Measurements from ENCODE around the gene ATP12A. TPM values are rescaled to one million over a fixed set of nuclear protein-coding genes. Genes with fewer than 3 reads are reported as not detected.
A peak's percentile ranks its signal among the peaks of the same experiment; 100 is the strongest.

Gene ATP12A
- total RNA-seq, 1 experiment from 2014 or later = not detected

DNA sequence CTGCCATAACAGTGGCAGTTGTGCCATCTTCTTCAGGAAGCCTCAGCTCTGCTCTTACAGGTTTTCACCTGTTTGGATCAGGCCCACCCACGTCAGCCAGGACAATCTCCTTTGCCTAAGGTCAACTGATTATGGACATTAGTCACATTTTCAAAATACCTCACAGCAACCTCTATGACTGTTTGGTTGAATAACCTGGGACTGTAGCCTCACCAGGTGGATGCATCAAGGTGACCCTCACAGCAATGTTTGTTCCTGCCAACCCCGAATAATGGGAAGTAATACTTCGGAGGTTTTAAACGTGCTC lies 17.2 kb upstream of the ATP12A start:
- DNase-seq (ENCODE audit: low read depth) = no peak

DNA sequence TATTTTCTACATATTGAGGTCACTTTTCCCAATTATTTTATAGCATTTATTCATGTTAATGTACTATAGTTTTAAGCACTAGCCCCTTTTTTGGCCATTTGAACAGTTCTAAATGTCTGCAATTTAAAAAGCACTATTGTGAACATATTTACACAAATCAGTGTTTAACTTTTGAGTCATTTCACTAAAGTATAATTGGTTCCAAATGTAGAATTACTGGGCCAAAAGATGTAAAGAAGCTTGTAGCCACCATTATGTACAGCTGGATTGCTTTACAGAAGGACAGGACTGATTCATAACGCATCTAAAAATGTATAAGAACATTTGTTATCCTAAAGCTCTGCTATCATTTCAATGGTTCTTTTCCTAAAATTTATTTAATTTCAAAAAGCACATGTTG lies 16.6 kb upstream of the ATP12A start:
- no peak for DNase-seq (ENCODE audit: low read depth)

DNA sequence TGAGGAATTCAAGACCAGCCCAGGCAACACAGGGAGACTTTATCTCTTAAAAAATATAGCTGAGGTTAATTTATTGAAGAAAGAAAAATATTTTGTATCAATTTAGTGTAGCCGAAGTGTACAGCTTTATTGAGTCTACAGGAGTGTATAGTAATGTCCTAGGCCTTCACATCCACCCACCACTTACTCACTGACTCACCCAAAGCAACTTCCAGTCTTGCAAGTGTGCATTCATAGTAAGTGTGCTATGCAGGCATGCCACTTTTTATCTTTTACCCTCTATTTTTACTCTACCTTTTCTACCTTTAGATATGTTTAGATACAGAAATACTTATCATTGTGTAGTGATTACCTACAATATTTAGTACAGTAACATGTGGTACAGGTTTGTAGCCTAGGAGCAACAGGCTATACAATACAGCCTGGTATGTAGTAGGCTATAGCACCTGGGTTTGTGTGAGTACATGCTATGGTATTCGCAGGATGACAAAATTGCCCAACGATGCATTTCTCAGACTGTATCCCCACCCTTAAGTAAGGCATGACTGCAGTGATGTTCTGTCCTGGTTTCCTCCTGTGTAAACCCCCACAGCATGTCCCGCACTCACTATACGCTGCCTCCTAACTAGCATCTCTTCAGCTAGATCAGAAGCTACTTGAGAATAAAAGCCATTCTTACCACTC lies 15.3 kb upstream of the ATP12A start:
- peak; percentile 18 for DNase-seq (ENCODE audit: low read depth)

DNA sequence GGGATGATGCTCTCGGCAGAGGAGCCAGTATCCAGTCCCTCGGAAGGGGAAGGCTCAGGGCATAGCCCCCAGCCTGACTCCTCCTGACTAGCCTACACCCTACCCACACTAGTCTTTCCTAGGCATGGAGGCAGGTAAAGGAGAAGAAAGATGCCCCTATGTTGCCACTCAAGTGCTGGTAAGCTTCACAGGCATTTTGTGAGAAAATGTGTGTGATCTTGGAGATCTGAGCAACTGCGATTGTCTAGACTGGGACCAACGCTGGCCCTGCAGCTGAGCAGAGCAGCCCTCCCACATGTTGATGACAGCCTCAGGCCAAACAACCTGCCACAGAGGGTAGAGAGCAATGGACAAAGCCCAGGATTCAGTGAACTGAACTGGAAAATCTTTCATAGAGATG lies 11.7 kb upstream of the ATP12A start:
- DNase-seq (ENCODE audit: low read depth) = no peak

DNA sequence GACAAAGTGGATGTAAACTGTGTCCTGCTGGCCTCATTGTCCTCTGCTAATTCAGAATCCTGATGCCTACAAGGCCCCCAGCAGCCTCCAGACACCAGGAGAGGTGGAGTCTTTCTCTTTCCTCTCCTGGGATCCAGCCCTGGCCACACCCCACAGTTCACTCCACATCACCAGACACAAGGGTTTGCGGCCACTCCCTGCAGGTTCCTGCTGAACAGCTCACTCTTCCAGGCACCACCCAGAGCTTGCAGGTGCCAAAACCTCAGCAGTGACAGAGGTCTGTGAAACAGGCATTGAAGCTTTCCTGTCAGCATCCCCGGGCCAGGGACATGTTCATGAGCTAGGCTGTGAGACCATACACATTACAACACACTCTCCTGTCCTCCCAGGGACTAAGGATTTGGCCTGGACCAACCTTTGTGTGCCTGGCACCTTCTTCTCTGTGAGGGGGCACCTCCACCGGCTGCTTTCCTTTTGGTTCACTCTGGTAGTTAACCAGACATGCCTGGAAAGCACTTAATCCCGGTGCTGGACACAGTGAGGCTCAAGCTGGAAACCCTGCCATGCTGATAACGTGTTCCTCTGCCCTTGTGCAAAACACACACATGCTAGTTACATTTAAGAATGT lies 11.1 kb upstream of the ATP12A start:
- DNase-seq (ENCODE audit: low read depth) = peak; percentile 18

DNA sequence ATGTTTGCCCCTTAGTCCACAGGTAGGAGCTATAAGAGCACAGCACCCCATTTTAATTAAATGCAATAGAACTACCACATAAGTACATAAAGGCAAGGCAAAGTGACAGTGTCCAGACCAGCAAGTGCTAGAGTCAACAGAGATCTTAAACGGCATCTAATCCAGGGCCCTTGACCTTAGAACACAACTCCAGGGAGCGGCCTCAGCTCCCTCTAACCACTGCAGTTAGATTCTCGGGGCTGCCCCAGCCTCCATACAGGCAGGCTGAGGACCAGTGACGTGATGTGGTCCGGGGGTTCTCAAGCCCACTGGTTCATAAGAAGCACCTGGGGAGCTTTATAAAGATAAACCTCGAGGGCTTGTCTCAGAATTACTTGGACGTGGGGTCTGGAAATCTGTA lies 10.0 kb upstream of the ATP12A start:
- no peak for DNase-seq (ENCODE audit: low read depth)

DNA sequence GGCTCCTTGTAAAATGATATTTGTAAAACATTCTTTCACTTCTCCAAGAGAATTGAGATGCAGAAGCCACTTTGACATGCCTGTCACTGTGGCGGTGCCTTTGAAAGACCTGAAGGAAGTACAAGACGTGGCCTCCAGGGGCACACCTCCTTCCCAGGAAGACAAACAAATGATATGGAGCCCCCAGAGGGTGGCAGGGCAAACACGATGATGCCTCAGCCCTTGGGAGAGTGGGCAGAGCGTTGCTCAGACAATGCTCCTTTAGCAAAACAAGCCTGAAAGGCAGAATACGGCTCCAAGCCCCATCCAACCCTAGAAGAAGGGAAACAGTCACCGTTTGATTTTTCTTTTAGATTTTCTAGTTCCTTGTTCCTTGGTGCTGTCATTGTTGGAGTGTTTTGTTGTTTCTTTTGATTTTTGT lies 9.2 kb upstream of the ATP12A start:
- peak; percentile 46 for DNase-seq (ENCODE audit: low read depth)

DNA sequence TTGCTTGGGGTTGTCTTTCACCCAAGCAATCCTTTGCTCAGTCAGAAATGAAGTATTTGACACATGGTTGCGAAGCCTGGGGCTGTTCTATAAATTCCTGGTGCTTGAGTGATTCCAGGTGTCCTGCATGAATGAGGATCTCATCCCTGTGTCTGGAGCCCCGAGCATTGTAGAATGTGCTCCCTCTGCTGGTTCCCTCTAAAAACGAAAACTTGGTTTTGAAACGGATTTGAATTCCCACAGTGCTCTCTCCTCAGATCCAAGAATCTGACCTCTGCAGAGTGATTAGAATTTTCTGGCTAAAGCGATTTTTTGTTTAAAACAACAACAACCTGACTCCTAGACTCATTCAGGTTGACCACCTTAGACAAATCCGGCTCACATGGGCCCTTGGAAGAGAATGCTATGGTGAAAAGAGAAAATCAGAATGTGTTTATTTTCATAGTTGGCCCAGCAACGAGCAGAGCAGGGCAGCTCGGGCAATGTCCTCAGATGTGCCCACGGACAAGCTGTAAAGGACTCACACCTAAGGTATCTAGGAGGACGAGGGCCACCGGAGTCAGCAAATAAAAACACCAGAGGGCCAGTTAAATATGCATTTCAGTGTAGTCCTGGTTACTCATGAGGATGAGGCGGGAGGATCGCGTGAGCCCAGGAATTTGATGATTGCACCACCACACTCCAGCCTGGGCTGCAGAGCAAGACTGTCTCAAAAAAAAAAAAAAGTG lies 8.7 kb upstream of the ATP12A start:
- peak; percentile 76 for DNase-seq (ENCODE audit: low read depth)

DNA sequence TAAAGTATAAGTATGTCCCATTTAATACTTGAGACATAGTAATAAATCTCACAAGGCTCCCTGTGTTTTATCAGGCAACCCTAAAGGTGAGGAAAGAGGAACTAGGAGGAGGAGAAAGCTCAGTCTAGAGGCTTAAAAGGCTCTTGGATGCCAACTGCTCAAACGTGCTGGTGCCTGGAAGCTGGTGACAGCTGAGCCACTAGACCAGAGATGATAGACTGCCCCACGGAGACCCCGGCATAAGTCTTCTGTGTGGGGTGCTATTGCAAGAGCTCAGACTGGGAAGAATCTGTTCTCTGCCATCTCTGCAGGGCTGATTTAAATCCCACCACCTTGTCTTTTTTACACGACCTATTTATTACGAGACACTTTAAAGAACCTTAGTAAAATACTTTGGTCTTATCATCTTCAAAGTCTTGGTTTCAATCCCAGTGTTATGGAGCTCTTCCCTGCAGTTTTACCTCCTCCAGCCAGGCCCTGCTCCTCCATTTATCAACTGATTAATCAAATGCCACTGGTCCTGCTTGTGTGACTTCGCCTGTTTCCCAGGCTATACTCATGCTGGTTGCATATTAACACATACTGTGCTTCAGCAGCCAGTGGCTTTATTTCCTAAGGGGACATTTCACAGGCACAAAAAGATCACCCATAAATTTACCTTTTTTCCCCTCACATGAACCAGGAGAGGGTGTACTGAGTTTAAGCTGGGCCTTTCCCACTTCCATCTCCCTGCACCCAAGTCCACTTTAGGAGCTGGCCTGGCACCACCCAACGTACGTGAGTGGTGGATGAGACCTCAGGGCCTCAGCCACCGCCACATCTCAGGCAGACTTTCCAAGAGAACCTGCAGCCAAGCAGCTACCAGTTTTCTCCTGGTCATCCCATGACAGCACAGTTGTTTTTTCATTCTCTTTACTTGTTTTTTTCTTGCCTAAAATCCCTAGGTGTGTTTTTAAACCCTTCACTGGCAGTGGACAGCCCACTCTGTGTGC lies 7.8 kb upstream of the ATP12A start:
- no peak for DNase-seq (ENCODE audit: low read depth)

DNA sequence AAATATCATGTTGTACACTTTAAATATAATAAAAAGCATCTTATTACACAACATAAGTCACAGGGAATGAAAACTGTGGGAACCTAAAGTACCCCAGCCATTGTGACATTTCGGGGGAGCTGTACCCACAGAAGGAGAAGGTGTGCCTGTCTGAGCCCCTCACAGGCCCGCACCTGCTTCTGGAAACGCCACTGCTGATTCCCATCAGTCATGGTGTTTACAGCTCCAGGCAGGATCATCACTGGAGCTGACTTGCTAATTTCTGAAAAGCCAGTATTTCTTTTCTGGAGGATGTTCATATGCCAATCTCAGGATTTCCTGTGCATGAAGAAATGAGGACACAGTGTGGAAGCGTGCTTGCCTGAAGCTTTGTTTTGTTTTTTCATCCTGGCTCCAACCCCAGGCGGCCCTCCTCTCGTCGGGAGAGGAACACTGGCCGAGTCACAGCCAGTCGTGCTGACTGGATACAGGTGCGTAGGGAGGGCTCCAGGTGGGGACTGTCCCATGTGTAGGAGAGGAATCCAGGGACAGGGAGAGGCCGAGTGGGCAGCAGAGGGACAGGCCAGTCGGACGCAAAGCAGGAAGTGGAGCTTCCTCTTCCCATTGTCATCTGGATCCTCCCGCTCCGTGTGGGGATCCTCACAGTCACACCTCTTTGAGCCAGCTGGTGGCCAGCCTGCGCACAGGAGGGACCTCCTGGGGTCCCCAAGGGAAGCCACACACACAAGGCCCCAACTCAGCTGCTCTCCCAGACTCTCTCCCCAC lies 4.2 kb upstream of the ATP12A start:
- no peak for DNase-seq (ENCODE audit: low read depth)

DNA sequence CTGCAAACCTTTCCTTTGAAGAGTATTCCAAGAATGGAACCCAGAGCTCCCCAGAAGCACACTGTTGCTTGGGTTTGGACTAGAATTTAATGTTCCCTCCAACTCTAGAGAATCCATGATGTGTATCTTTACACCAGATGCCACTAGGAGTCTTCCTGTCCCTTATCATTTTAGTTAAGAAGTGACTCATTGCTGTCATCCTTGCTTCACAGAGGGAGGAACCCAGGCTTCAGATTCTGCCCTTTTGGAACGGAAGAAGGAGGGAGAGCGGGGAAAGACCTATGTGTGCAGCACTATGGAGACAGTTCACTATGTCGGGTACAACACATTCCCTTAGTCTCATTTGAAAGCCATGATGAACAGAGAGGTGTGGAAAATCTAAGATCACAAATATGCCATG lies 2.1 kb upstream of the ATP12A start:
- no peak for DNase-seq (ENCODE audit: low read depth)

DNA sequence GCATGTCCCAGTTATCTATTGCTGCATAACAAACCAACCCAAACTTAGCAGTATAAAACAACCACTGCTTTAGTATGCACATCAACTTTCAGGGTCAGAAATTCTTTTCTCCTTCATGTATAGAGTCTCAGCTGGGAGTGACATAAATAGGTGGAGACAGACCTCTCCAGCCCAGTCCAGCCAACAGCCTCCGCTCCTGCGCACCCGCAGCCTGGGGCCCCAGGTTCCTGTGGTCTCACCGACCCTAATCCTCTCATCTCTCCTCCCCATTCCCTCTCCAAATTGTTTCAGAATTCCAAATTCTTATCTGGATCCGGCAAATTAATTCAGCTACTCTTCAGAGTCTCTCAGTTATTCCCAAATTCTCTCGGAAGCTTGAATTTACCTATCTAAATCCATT lies 522 bp upstream of the ATP12A start:
- no peak for DNase-seq (ENCODE audit: low read depth)

DNA sequence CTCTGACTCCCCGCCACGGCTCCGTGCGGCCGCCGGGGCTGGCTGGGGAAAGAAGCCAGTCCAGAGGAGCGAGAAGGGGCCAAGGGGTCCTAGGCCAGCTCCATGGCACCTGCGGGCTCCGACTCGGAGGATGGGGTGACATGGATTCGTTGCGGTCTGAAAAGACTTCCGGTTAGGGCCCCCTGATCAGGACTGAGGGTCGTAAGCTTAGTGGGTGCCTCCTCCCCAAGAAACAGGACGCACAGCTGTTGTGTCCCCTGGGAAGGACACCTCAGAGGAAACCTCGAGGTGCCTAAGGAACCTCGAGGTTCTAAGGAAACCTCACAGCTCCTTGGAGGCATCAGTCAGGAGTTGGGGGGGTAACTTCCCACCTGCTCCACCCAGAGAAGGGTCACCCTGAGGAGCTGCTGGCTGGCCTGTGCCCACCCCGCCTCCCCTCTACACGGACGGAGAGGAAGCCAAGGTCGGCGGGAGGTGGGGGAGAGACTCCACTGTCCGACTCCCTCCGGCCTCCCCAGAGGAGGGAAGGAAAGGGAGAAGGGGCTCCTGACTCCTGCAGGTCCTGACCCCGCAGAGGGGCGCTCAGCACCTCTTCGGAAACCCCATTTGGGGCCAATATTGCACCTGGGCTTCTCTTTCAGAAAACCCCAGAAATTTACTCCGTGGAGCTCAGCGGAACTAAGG lies 855 bp downstream of the ATP12A start:
- DNase-seq (ENCODE audit: low read depth) = no peak

DNA sequence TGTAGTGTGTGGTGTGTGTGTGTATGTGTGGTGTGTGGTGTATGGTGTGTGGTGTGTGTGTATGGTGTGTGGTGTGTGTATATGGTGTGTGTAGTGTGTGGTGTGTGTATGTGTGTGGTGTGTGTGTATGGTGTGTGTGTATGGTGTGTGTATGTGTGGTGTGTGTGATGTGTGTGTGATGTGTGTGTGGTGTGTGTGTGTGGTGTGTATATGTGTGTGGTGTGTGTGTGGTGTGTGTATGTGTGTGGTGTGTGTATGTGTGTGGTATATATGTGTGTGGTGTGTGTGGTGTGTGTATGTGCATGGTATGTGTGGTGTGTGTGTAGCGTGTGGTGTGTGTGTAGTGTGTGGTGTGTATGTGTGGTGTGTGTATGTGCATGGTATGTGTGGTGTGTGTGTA lies 1.7 kb downstream of the ATP12A start:
- DNase-seq (ENCODE audit: low read depth) = no peak

DNA sequence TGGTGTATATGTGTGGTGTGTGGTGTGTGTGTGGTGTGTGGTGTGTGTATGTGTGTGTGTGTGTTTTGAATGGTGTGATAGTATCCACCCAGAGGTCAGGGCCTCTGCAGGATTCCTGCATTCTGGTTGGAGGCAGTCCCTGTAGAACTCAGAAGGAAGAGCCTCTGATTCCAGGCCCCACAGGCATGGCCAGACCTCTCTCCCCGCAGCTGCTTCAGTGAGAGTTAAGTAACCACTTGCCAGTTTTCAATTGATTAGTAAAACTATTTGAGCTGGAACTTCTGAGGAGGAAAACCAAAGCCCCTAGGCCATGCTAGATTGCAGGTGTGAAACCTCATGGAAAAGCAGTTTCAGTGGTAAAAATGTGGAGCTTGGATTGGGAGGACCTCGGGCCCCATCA lies 2.1 kb downstream of the ATP12A start:
- no peak for DNase-seq (ENCODE audit: low read depth)

DNA sequence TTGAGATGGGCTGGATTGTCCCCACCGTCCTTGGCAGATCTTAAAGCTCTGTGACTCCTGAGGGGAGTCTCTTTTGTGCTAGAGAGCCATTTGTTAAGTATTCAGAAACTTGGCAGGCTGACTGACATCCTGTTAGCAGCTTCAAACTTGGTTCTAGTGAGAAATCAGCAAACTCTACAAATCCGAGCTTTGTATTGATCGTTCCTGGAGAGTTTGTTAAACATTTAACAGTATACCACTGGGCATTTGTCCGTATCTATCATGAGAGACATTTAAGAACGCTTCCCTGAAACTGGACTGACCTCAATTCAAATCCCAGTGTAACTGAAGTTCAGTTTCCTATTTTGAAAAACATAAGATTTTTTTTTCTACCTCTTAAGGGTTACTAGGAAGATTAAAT lies 3.1 kb downstream of the ATP12A start:
- DNase-seq (ENCODE audit: low read depth) = no peak

DNA sequence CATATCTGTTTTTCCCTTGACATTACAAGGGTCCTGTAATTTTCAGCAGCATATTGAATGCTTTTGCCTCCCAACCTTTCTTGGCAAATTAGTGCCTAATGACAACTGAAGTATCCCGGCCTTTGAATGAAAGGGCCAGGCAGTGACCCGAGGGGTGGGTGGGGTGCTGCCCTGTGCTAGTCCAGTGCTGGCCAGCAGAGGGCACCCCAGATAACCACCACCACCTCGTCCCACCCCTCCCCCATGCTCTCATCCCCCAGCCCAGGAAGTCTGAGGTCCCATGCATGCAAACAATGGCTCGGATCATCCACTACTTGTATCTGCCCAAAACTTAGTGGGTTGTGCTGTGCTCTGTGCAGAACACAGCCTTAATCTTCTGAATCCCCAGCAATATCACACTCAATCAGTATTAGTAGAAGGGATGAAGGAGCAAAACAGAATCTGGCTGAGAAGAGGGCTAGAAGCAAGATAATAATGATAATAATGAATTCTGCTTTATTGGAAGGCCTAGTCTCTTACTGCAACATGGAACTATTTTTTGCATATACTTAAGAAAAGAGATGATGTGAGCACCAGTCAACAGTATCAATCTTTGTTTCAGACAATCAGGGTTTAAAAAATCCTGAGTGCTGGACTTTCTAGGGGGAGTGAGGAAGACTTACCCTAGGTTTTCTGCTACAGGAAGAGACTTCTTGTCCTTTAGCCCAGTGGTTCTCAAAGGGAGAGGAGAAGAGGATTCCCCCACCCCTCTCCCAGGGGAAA lies 3.8 kb downstream of the ATP12A start:
- DNase-seq (ENCODE audit: low read depth) = peak; percentile 23

DNA sequence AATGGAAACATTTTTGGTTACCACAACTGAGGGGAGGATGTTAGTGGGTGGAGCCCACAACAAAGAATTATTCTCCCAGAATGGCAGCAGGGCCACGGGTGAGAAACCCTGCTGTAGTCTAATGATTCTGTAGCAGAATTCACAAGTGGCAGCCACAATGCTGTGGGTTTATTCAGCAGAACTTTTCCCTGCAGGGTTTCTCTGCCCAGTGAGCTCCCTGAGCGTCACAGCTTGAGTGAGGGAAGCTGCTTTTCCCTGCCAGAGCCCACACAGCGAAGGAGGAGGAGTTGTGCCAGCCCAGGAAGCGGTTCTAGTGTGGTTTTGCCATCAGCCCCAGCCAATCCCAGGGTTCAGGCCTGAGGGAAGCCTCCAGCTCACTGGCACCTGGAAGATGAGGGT lies 4.4 kb downstream of the ATP12A start:
- DNase-seq (ENCODE audit: low read depth) = peak; percentile 24

DNA sequence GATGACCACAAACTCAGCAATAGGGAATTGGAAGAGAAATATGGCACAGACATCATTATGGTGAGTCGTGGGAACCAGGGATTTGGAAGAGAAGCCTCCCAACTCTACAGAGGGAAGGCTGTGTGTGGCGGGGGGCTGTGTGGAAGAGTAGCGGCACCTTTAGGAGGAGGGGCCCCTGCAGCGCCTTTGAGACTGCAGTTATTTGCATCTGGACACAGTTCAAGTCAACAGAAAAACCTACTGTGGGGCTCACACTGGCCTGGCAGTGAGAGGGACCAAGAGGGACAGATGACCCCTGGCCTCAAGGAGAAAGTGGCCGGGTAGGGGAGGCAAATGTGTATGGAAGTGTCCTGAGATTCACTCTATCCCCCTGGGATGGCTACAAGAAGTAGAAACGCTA lies 5.1 kb downstream of the ATP12A start:
- no peak for DNase-seq (ENCODE audit: low read depth)

DNA sequence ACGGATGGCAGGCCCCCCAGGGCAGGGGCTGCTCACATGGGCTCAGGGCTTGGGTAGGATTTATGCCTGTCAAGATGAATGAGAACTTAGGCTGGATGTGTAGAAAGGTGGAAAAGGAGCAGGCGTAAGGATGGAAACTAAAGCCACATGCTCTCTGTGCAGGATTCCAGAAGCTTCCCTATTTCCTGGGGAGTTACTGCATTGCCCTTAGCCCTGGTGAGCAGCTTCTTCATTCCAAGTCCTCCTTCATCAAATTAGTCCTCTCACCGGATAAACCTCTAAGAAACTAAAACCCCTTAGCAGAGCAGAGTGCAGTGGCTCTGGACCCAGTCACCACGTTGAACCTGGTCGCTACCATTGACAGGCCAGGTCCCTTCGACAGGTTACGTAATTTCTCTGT lies 7.4 kb downstream of the ATP12A start:
- DNase-seq (ENCODE audit: low read depth) = no peak
